MCF 10A (cell line): ENCODE measurements around the gene PCDHA10. TPM values are rescaled to one million over a fixed set of nuclear protein-coding genes. Genes with fewer than 3 reads are reported as not detected.
"Not testable (repeated sequence)": the region's sequence is repeated elsewhere in the genome, so short reads cannot be mapped to it uniquely, and the experiment has no call there.

Source experiments
- BruUV-seq: library from RNA; stranded (reverse); fragments of 400-500 nt; replicated peaks from 2 replicates; lab custom pipeline; 2021; lab: Mats Ljungman, UMichigan
- CTCF ChIA-PET: fragments of 300-600 bp; sonication (Branson Sonifier 250); formaldehyde crosslinking; extraction: SDS; loops from one replicate; lab custom pipeline; 2021; ENCODE audit warnings: antibody characterized with exemption, inconsistent platforms; lab: Yijun Ruan, JAX
- POLR2A ChIA-PET: fragments of 300-600, 350-650 bp; sonication (Branson Sonifier 250); formaldehyde crosslinking; extraction: SDS; loops from one replicate; lab custom pipeline; 2020; ENCODE audit warnings: antibody characterized with exemption, inconsistent platforms; lab: Yijun Ruan, JAX
- DNase-seq: peaks from one replicate; pipeline ENCODE4 v3.0.0-alpha.2; 2018; ENCODE audit not compliant: unreplicated experiment
- H3K27ac Mint-ChIP-seq: one replicate; pipeline ENCODE4 v1.8.0; 2022; ENCODE audit warnings: mild to moderate bottlenecking, low read depth, mixed read lengths; ENCODE audit not compliant: unreplicated experiment
- H3K27me3 Mint-ChIP-seq: one replicate; pipeline ENCODE4 v1.8.0; 2022; ENCODE audit warnings: mixed read lengths; ENCODE audit not compliant: insufficient read depth, unreplicated experiment
- H3K36me3 Mint-ChIP-seq: one replicate; pipeline ENCODE4 v1.8.0; 2022; ENCODE audit warnings: mild to moderate bottlenecking, moderate library complexity, mixed read lengths; ENCODE audit not compliant: insufficient read depth, unreplicated experiment
- H3K4me1 Mint-ChIP-seq: one replicate; pipeline ENCODE4 v1.8.0; 2022; ENCODE audit warnings: mixed read lengths; ENCODE audit not compliant: insufficient read depth, unreplicated experiment
- H3K4me3 Mint-ChIP-seq: one replicate; pipeline ENCODE4 v1.8.0; 2022; ENCODE audit warnings: mild to moderate bottlenecking, moderate library complexity, mixed read lengths; ENCODE audit not compliant: unreplicated experiment
- H3K9me3 Mint-ChIP-seq: one replicate; pipeline ENCODE4 v1.8.0; 2022; ENCODE audit warnings: mixed read lengths; ENCODE audit not compliant: unreplicated experiment
- intact Hi-C: fragments of 100-400 bp; cut with micrococcal nuclease; formaldehyde crosslinking; loops from 2 replicates; pipeline ENCODE4 v1.14.1; 2022
- total RNA-seq: library from RNA; stranded (reverse); gene quantifications from 2 replicates; pipeline ENCODE4 v1.2.3, GENCODE V29; 2022
- TF ChIP-seq, protein P1 (sequence below): fragments of 200-600 bp; IDR thresholded peaks from one replicate; pipeline ENCODE4 v1.8.0; 2022; ENCODE audit warnings: antibody characterized with exemption, mild to moderate bottlenecking; ENCODE audit not compliant: unreplicated experiment

PCDHA10 gene
- total RNA-seq, 1 experiment from 2014 or later, result 0.16 TPM

DNA sequence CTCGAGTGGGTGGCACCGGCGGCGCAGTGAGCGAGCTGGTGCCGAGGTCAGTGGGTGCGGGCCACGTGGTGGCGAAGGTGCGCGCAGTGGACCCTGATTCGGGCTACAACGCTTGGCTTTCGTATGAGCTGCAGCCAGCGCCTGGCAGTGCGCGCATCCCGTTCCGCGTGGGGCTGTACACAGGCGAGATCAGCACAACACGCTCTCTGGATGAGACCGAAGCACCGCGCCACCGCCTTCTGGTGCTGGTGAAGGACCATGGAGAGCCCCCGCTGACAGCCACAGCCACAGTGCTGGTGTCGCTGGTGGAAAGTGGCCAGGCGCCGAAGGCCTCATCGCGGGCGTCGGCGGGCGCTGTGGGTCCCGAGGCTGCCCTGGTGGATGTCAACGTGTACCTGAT, 32.2 kb upstream of the PCDHA10 start:
- CTCF ChIA-PET, result no interaction called here
- BruUV-seq, result no TSS peak
- TF ChIP-seq, protein P1, sequence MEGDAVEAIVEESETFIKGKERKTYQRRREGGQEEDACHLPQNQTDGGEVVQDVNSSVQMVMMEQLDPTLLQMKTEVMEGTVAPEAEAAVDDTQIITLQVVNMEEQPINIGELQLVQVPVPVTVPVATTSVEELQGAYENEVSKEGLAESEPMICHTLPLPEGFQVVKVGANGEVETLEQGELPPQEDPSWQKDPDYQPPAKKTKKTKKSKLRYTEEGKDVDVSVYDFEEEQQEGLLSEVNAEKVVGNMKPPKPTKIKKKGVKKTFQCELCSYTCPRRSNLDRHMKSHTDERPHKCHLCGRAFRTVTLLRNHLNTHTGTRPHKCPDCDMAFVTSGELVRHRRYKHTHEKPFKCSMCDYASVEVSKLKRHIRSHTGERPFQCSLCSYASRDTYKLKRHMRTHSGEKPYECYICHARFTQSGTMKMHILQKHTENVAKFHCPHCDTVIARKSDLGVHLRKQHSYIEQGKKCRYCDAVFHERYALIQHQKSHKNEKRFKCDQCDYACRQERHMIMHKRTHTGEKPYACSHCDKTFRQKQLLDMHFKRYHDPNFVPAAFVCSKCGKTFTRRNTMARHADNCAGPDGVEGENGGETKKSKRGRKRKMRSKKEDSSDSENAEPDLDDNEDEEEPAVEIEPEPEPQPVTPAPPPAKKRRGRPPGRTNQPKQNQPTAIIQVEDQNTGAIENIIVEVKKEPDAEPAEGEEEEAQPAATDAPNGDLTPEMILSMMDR, result no peak
- intact Hi-C loops, result no loop called here
- no peak overlapping the region for H3K4me3 Mint-ChIP-seq
- no peaks in the 10 kb centered on the region for H3K4me1 Mint-ChIP-seq
- no peaks in the 10 kb centered on the region for H3K9me3 Mint-ChIP-seq
- DNase-seq, result no peak
- no peaks in the 10 kb centered on the region for H3K27me3 Mint-ChIP-seq
- peaks cover 5% of the 10 kb centered on the region for H3K36me3 Mint-ChIP-seq
- H3K27ac Mint-ChIP-seq, result no peak overlapping the region
- POLR2A ChIA-PET, result no interaction called here

DNA sequence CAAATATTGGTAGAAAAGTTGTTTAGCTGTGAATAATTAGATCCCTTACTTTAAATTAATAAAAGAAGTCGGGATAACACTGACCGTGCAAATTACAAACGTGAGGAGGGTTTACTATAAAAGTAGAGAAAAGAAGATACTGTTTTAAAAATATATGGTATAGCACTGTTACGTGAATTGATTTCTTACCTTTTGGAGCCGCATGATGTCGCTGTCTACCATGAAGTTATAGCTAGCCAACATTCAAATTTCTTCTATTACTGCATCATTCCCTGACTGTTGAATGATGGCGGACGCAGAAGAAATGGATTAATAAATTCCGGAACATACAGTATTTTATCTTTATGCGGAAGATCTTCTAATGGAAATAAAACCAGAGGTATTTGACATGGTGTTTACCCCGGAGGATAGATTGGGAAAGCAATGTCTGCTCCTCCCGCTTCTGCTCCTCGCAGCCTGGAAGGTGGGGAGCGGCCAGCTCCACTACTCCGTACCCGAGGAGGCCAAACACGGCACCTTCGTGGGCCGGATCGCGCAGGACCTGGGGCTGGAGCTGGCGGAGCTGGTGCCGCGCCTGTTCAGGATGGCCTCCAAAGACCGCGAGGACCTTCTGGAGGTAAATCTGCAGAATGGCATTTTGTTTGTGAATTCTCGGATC, 27.9 kb upstream of the PCDHA10 start, which contains the start of gene PCDHA6:
Gene PCDHA6 (plus strand): TSS at position 257 of the 658 bp plus-strand sequence. CDS start 132 bp downstream, at position 389.
- DNase-seq, result peak; percentile 48
- peaks cover 4% of the 10 kb centered on the region for H3K9me3 Mint-ChIP-seq
- no peak within 1 kb of the TSS for H3K27ac Mint-ChIP-seq
- TF ChIP-seq, protein P1, result peak; percentile 37
- BruUV-seq, result TSS peak; percentile 39
- H3K4me3 Mint-ChIP-seq, result peak within 1 kb of the TSS; percentile 81
- POLR2A ChIA-PET, result interaction anchor here (1.2 to 2.6 kb wide), 3 partner anchors 20 to 221 kb away, joined by 3 to 19 read pairs (median 8); no protein-coding TSS in a partner anchor
- H3K36me3 Mint-ChIP-seq, result peaks cover 5% of the 10 kb centered on the region
- CTCF ChIA-PET, result interaction anchor here (0.6 to 3.8 kb wide), 10 partner anchors 9 to 773 kb away, joined by 3 to 27 read pairs (median 4); partner anchors contain the start of gene PCDHA4
- no peaks in the 10 kb centered on the region for H3K4me1 Mint-ChIP-seq
- intact Hi-C loops, result loop anchor here (1.0 kb wide), 1 partner anchor 213 kb away; no protein-coding TSS in a partner anchor
- no peaks in the 10 kb centered on the region for H3K27me3 Mint-ChIP-seq

DNA sequence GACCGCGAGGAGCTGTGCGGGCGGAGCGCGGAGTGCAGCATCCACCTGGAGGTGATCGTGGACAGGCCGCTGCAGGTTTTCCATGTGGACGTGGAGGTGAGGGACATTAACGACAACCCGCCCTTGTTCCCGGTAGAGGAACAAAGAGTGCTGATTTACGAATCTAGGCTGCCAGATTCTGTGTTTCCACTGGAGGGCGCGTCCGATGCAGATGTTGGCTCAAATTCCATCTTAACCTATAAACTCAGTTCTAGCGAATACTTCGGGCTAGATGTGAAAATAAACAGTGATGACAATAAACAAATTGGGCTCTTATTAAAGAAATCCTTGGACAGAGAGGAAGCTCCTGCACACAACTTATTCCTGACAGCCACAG, 27.3 kb upstream of the PCDHA10 start:
- Mint-ChIP-seq H3K36me3 (peaks cover 5% of the 10 kb centered on the region), H3K27me3 (no peaks in the 10 kb centered on the region), H3K27ac (no peak overlapping the region), H3K9me3 (peaks cover 9% of the 10 kb centered on the region), H3K4me3 (peak overlapping the region; percentile 81), H3K4me1 (no peaks in the 10 kb centered on the region)
- CTCF ChIA-PET, result interaction anchor here (0.8 to 3.8 kb wide), 7 partner anchors 10 to 735 kb away, joined by 3 to 27 read pairs (median 5); partner anchors contain the start of gene PCDHA4
- TF ChIP-seq, protein P1, result peak; percentile 15
- POLR2A ChIA-PET, result interaction anchor here (1.2 to 2.6 kb wide), 3 partner anchors 21 to 221 kb away, joined by 3 to 19 read pairs (median 8); no protein-coding TSS in a partner anchor
- DNase-seq, result peak; percentile 8
- intact Hi-C loops, result no loop called here
- BruUV-seq, result no TSS peak

DNA sequence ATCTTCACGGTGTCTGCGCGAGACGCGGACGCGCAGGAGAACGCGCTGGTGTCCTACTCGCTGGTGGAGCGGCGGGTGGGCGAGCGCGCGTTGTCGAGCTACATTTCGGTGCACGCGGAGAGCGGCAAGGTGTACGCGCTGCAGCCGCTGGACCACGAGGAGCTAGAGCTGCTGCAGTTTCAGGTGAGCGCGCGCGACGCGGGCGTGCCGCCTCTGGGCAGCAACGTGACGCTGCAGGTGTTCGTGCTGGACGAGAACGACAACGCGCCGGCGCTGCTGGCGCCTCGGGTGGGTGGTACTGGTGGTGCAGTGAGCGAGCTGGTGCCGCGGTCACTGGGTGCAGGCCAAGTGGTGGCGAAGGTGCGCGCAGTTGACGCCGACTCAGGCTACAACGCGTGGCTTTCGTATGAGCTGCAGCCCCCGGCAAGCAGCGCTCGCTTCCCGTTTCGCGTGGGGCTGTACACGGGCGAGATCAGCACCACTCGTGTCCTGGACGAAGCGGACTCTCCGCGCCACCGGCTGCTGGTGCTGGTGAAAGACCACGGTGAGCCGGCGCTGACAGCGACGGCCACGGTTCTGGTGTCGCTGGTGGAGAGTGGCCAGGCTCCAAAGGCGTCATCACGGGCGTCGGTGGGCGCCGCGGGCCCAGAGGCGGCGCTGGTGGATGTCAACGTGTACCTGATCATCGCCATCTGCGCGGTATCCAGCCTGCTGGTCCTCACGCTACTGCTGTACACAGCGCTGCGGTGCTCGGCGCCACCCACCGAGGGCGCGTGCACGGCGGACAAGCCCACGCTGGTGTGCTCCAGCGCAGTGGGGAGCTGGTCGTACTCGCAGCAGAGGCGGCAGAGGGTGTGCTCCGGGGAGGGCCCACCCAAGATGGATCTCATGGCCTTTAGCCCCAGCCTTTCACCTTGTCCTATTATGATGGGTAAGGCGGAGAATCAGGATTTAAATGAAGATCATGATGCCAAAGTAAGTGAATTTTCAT, 25.9 kb upstream of the PCDHA10 start:
- POLR2A ChIA-PET, BruUV-seq, H3K27ac Mint-ChIP-seq, H3K4me1 Mint-ChIP-seq, H3K27me3 Mint-ChIP-seq, H3K9me3 Mint-ChIP-seq, intact Hi-C loops, DNase-seq, H3K4me3 Mint-ChIP-seq, H3K36me3 Mint-ChIP-seq: not testable (repeated sequence)
- CTCF ChIA-PET, result interaction anchor here (2.3 kb wide), 1 partner anchor 23 kb away, joined by 15 read pairs; the partner anchor contains the start of gene PCDHA4
